HepG2 (cell line): ENCODE results near the gene TCF3. TPM values are rescaled to one million over a fixed set of nuclear protein-coding genes. Genes with fewer than 3 reads are reported as not detected.

Source experiments
- ATAC-seq: fragments of 200-7000 bp; cut with Tn5 transposase; 3 replicates; pipeline ENCODE4 v1.9.1; 2020; ENCODE audit warnings: mild to moderate bottlenecking, moderate library complexity
- BruUV-seq: library from RNA; stranded (reverse); fragments of 400-500 nt; replicated peaks from 2 replicates; lab custom pipeline; 2021; lab: Mats Ljungman, UMichigan
- CTCF ChIA-PET: fragments of 300-600 bp; formaldehyde crosslinking; extraction: SDS; loops from one replicate; lab custom pipeline; 2021; ENCODE audit warnings: low total read pairs, inconsistent platforms, low intra/inter-chr PET ratio; lab: Yijun Ruan, JAX
- POLR2A ChIA-PET: fragments of 350-600 bp; sonication (Branson Sonifier 250); formaldehyde crosslinking; loops from one replicate; lab custom pipeline; 2020; ENCODE audit warnings: antibody characterized with exemption, inconsistent platforms; lab: Yijun Ruan, JAX
- DNase-seq: peaks from one replicate; pipeline ENCODE4 v3.0.0-alpha.2; 2015; ENCODE audit warnings: low spot score
- FAIRE-seq: peaks from 3 replicates; lab custom pipeline; 2011; peaks lifted over from hg19 to GRCh38; lab: Jason Lieb, UNC
- H2AFZ ChIP-seq: one replicate; pipeline ENCODE4 v1.6.1; 2011; ENCODE audit warnings: low read length, inconsistent platforms
- H3K27ac ChIP-seq: fragments of 300-600 bp; 3 replicates; pipeline ENCODE4 v1.8.0; 2011; ENCODE audit warnings: mixed run types, mild to moderate bottlenecking, mixed read lengths, low read length, inconsistent platforms; ENCODE audit not compliant: insufficient read depth; ENCODE audit errors: extremely low read length
- H3K27me3 ChIP-seq, 2 experiments: fragments of 200-600 bp in 1 of 2; 2 replicates in 1 of 2; 3 replicates in 1 of 2; pipeline versions ENCODE4 v1.6.0 to v1.8.0; 2011; ENCODE audit warnings: low read length in 2 of 2, mild to moderate bottlenecking in 2 of 2, moderate library complexity in 2 of 2, inconsistent platforms in 1 of 2; ENCODE audit not compliant: insufficient read depth in 2 of 2, control insufficient read depth in 1 of 2
- H3K36me3 ChIP-seq, 2 experiments: fragments of 200-600 bp in 1 of 2; replicated peaks in 1 of 2; 2 replicates in 1 of 2; 3 replicates in 1 of 2; pipeline versions ENCODE4 v1.5.1 to v1.8.0; 2011; ENCODE audit warnings: low read length in 2 of 2, inconsistent platforms in 1 of 2; ENCODE audit not compliant: insufficient read depth in 2 of 2, control insufficient read depth in 1 of 2
- H3K4me1 ChIP-seq: 2 replicates; pipeline ENCODE4 v1.5.1; 2012; ENCODE audit warnings: low read length, inconsistent platforms; ENCODE audit not compliant: insufficient read depth
- H3K4me2 ChIP-seq: 2 replicates; pipeline ENCODE4 v1.6.0; 2011; ENCODE audit warnings: low read depth, low read length, inconsistent platforms
- H3K4me3 ChIP-seq, 3 experiments: fragments of 200-600 bp in 1 of 3; sonication (generic), shearing (Covaris generic) in 1 of 3; replicated peaks in 1 of 3; 2 replicates each; pipeline ENCODE4 v1.5.1; 2011 to 2016; ENCODE audit warnings: low read length in 3 of 3, inconsistent platforms in 2 of 3, low read depth in 2 of 3, mild to moderate bottlenecking in 2 of 3, control low read depth in 1 of 3, mixed read lengths in 1 of 3; ENCODE audit not compliant: insufficient read depth in 1 of 3
- H3K79me2 ChIP-seq: one replicate; pipeline ENCODE4 v1.6.1; 2011; ENCODE audit warnings: low read length, inconsistent platforms; ENCODE audit not compliant: insufficient read depth
- H3K9ac ChIP-seq: 2 replicates; pipeline ENCODE4 v1.6.0; 2011; ENCODE audit warnings: mild to moderate bottlenecking, low read depth, low read length, inconsistent platforms; ENCODE audit not compliant: insufficient read depth
- H3K9me3 ChIP-seq: 2 replicates; pipeline ENCODE4 v1.5.1; 2012; ENCODE audit warnings: mild to moderate bottlenecking, low read length
- H4K20me1 ChIP-seq: 2 replicates; pipeline ENCODE4 v1.6.0; 2011; ENCODE audit warnings: inconsistent platforms, mild to moderate bottlenecking, low read length, moderate library complexity; ENCODE audit not compliant: insufficient read depth
- ARHGAP35 ChIP-seq: sonication (generic); formaldehyde crosslinking; IDR thresholded peaks from 2 replicates; pipeline ENCODE4 v1.9.0; 2022; ENCODE audit warnings: mild to moderate bottlenecking, inconsistent platforms, moderate library complexity, missing genetic modification reagents, borderline replicate concordance
- ASH2L ChIP-seq: fragments of 300-600, 200-600 bp; sonication (generic); IDR thresholded peaks from 2 replicates; pipeline ENCODE4 v1.7.0; 2017; ENCODE audit warnings: low read depth, mild to moderate bottlenecking, moderate library complexity, mixed read lengths, low read length; ENCODE audit not compliant: insufficient read length
- ATM ChIP-seq: fragments of 450-650 bp; IDR thresholded peaks from 2 replicates; pipeline ENCODE4 v1.7.1; 2017; ENCODE audit warnings: mild to moderate bottlenecking, borderline replicate concordance
- ERF ChIP-seq: IDR thresholded peaks from 2 replicates; pipeline ENCODE4 v1.6.1; 2018; ENCODE audit warnings: missing biosample characterization, missing genetic modification reagents
- ESRRA ChIP-seq: sonication (generic); formaldehyde crosslinking; IDR thresholded peaks from 2 replicates; pipeline ENCODE4 v1.5.1; 2020; ENCODE audit warnings: mild to moderate bottlenecking, low read depth, missing genetic modification reagents
- HOXA3 ChIP-seq: sonication (generic); formaldehyde crosslinking; IDR thresholded peaks from 2 replicates; pipeline ENCODE4 v1.5.0; 2020; ENCODE audit warnings: missing genetic modification reagents
- KDM2A ChIP-seq: sonication (generic); formaldehyde crosslinking; IDR thresholded peaks from 2 replicates; pipeline ENCODE4 v1.4.0; 2020; ENCODE audit warnings: low read depth, missing genetic modification reagents, borderline replicate concordance
- MIER2 ChIP-seq: IDR thresholded peaks from 2 replicates; pipeline ENCODE4 v1.6.1; 2016; ENCODE audit warnings: missing biosample characterization, missing genetic modification reagents
- RFX1 ChIP-seq: fragments of 450-650 bp; IDR thresholded peaks from 2 replicates; pipeline ENCODE4 v1.6.1; 2017
- SP1 ChIP-seq, 2 experiments: fragments of 450-650 bp in 1 of 2; sonication (generic) in 1 of 2; formaldehyde crosslinking in 1 of 2; IDR thresholded peaks; 2 replicates each; pipeline versions ENCODE4 v1.4.0 to v1.6.1; 2016 to 2020; ENCODE audit warnings: missing genetic modification reagents in 1 of 2
- SP4 ChIP-seq: sonication (generic); formaldehyde crosslinking; IDR thresholded peaks from 2 replicates; pipeline ENCODE4 v1.8.1; 2023; ENCODE audit warnings: mild to moderate bottlenecking, missing genetic modification reagents
- SRSF1 ChIP-seq: fragments of 200-400 bp; formaldehyde crosslinking; optimal IDR thresholded peaks from 2 replicates; pipeline ENCODE3; 2017; ENCODE audit warnings: mild to moderate bottlenecking, low read depth, low read length, moderate library complexity
- ZNF124 ChIP-seq: sonication (generic); formaldehyde crosslinking; IDR thresholded peaks from 2 replicates; pipeline ENCODE4 v1.4.0; 2020; ENCODE audit warnings: missing genetic modification reagents
- ZNF580 ChIP-seq: IDR thresholded peaks from 2 replicates; pipeline ENCODE4 v1.6.1; 2016; ENCODE audit warnings: low read depth, borderline replicate concordance
- ZNF687 ChIP-seq: sonication (generic); formaldehyde crosslinking; IDR thresholded peaks from 2 replicates; pipeline ENCODE4 v1.5.1; 2020; ENCODE audit warnings: mild to moderate bottlenecking, missing genetic modification reagents, moderate library complexity
- WGBS: methylation state at CpG from one replicate; pipeline ENCODE4 v1.1.6; 2017; ENCODE audit warnings: low lambda C conversion rate; 5-methylcytosine and 5-hydroxymethylcytosine counted together
- in situ Hi-C: cut with HindIII; loops from 2 replicates; pipeline ENCODE4 v1.10.0; 2017; ENCODE audit warnings: low pct_unique_long_range_greater_than_20kb; ENCODE audit not compliant: extremely low pct_ligation_motif_present
- intact Hi-C: fragments of 100-400 bp; cut with micrococcal nuclease; formaldehyde crosslinking; loops from one replicate; pipeline ENCODE4 v1.10.0; 2022; ENCODE audit not compliant: unreplicated experiment
- polyA plus RNA-seq, 8 experiments: library from polyadenylated mRNA; depleted of rRNA in 3 of 8; stranded (reverse) in 7 of 8; unstranded in 1 of 8; fragments of >200 nt; fragmentation: Illumina TruSeq in 4 of 8; extraction: Trizol in 4 of 8; gene quantifications; 2 replicates each; pipeline versions ENCODE4 v1.2.1 to v1.2.3, GENCODE V29; 2011 to 2016; ENCODE audit warnings: low read depth in 4 of 8, missing spikeins in 1 of 8, mixed read lengths in 1 of 8; ENCODE audit not compliant: insufficient read depth in 1 of 8
- total RNA-seq, 5 experiments: library from RNA; depleted of rRNA; stranded (reverse); fragments of >200 nt; fragmentation: Illumina TruSeq; extraction: Trizol; gene quantifications; 2 replicates each; pipeline ENCODE4 v1.2.3, GENCODE V29; 2016; ENCODE audit warnings: low read depth in 1 of 5

TCF3 gene
- total and polyA plus RNA-seq, 2 of the 13 experiments (the other 11 are each of a cell fraction or from before 2014, with no cell fraction given): 51.4 to 53.2 TPM

GRCh38 chr19:1691589-1692290, 39.3 kb upstream of the TCF3 start (continued):
- TF ChIP-seq MIER2 (no peak), ARHGAP35 (CRISPR knock-in tag) (no peak), ERF (CRISPR knock-in tag) (no peak), HOXA3 (CRISPR knock-in tag) (no peak), ZNF124 (CRISPR knock-in tag) (no peak), KDM2A (CRISPR knock-in tag) (no peak), ESRRA (CRISPR knock-in tag) (no peak)

- Histone ChIP-seq H3K4me3 (no peak overlapping the region), H3K4me1 (peaks cover 9% of the 10 kb centered on the region), H3K27ac (no peak overlapping the region), H2AFZ (no peak overlapping the region), H3K9me3 (no peaks in the 10 kb centered on the region), H3K36me3 (no peaks in the 10 kb centered on the region), H3K9ac (no peak overlapping the region), H3K4me2 (peak overlapping the region; percentile 18; the same call in 1 of the 2 replicates), H3K27me3 (peaks cover 14 to 52% of the 10 kb centered on the region in 2 experiments), H4K20me1 (0 out of 2 replicates have a peak, but pooled peaks cover 2% of the 10 kb centered on the region), H3K79me2 (no peaks in the 10 kb centered on the region)
- intact Hi-C loops: no loop called here
- ATAC-seq (peak; percentile 47), FAIRE-seq (no peak), DNase-seq (no peak)
- no TSS peak for BruUV-seq
- ChIA-PET CTCF (no interaction called here), POLR2A (no interaction called here)
- in situ Hi-C loops: no loop called here
- 37% methylated on average over 12 of the region's 29 CpGs for WGBS
- TF ChIP-seq ZNF580 (CRISPR knock-in tag): no peak
- no peak for TF ChIP-seq SRSF1
- peak; percentile 16; the same call in 1 of the 2 replicates for TF ChIP-seq ZNF687 (CRISPR knock-in tag)
- TF ChIP-seq SP1 (IDR thresholded peaks at IDR 0.05): no peak
- TF ChIP-seq SP1 (CRISPR knock-in tag; IDR thresholded peaks at IDR 0.05): peak; percentile 81
- no peak for TF ChIP-seq ATM
- TF ChIP-seq RFX1: no peak
- peak; percentile 56; the same call in 1 of the 2 replicates for TF ChIP-seq SP4
- no peak for TF ChIP-seq ASH2L
These were observed 38.4 kb upstream of the TCF3 start for GRCh38 chr19:1690699-1691307.
